ENCODE results near the gene SRRM3. TPM values are rescaled to one million over a fixed set of nuclear protein-coding genes. Genes with fewer than 3 reads are reported as not detected.

Gene SRRM3
- total and polyA plus RNA-seq, 9 of the 15 experiments (the other 6 are each of a cell fraction or from before 2014, with no cell fraction given): 0.04 to 0.91 (median 0.46) TPM; not detected in 2

- no peak for TF ChIP-seq MLLT1 (IDR thresholded peaks at IDR 0.05)
Measured at GRCh38 chr7:76267894-76268183, 66.1 kb downstream of the SRRM3 start (continued).

GRCh38 chr7:76268376-76268775, 66.7 kb downstream of the SRRM3 start:
- ATAC-seq (0 out of 3 replicates have a peak, but pooled peaks have one; percentile 10), FAIRE-seq (peak; percentile 37), DNase-seq (ENCODE audit: extremely low read depth in 1 of 4, low spot score in 3 of 4) (no peak)
- POLR2A ChIA-PET: interaction anchor here (0.6 to 1.0 kb wide), 3 partner anchors 14 to 102 kb away, joined by 3 read pairs; no protein-coding TSS in a partner anchor
- no peak overlapping the region for H2AFZ ChIP-seq (ENCODE audit: low read depth, low read length)
- WGBS (ENCODE audit: insufficient coverage, low coverage, missing lambda C conversion rate): 20% methylated on average over 5 of the region's 5 CpGs
- no peaks in the 10 kb centered on the region for H3K9me1 ChIP-seq (ENCODE audit: control insufficient read depth, insufficient read depth, low read length)
- H3K4me3 ChIP-seq: no peak overlapping the region
- peaks cover 24 to 43% of the 10 kb centered on the region in 2 experiments; a peak in 4 of 5 replicates for H3K27me3 ChIP-seq (ENCODE audit: control insufficient read depth in 2 of 2, insufficient read depth in 2 of 2, low read length in 2 of 2)
- CTCF ChIA-PET (ENCODE audit: low intra/inter-chr PET ratio): no interaction called here
- H3K4me2 ChIP-seq (ENCODE audit: insufficient read depth, low read length): no peak overlapping the region
- in situ Hi-C loops (cut with MboI) (no loop called here), intact Hi-C loops (cut with micrococcal nuclease) (no loop called here)
- no TSS peak for BruUV-seq (replicated peaks)
- H4K20me1 ChIP-seq (replicated peaks; ENCODE audit: control insufficient read depth, insufficient read depth, low read length): peaks cover 5% of the 10 kb centered on the region; the same call in 1 of the 2 replicates
- H3K9ac ChIP-seq (ENCODE audit: insufficient read depth in 1 of 2, low read depth in 2 of 2, low read length in 2 of 2): peak overlapping the region in 1 of 2 experiments; percentile 42; a peak in 1 of 4 replicates
- no peak overlapping the region for H3K27ac ChIP-seq (ENCODE audit: extremely low read depth, low read depth, low read length)
- no peaks in the 10 kb centered on the region for H3K79me2 ChIP-seq (ENCODE audit: control insufficient read depth, insufficient read depth, low read length)
- H3K4me1 ChIP-seq (replicated peaks in 1 of 2; ENCODE audit: control insufficient read depth in 2 of 2, insufficient read depth in 2 of 2, low read length in 2 of 2): peaks cover 0 to 15% of the 10 kb centered on the region in 2 experiments; a peak in 4 of 5 replicates
- H3K36me3 ChIP-seq (ENCODE audit: control insufficient read depth, insufficient read depth, low read length): no peaks in the 10 kb centered on the region
- H3K9me3 ChIP-seq (replicated peaks; ENCODE audit: control insufficient read depth, insufficient read depth, low read depth, low read length): no peaks in the 10 kb centered on the region
- no peak for TF ChIP-seq ZNF57 (CRISPR knock-in tag; IDR thresholded peaks at IDR 0.05)
- no peak for TF ChIP-seq RFX1 (IDR thresholded peaks at IDR 0.05)
- no peak for TF ChIP-seq YBX1 (IDR thresholded peaks at IDR 0.05)
- TF ChIP-seq ZNF124 (CRISPR knock-in tag; IDR thresholded peaks at IDR 0.05): no peak
- TF ChIP-seq MCM2 (IDR thresholded peaks at IDR 0.05; ENCODE audit: low read depth): no peak
- TF ChIP-seq IRF2 (CRISPR knock-in tag; IDR thresholded peaks at IDR 0.05): no peak
- TF ChIP-seq NR2C2 (CRISPR knock-in tag; IDR thresholded peaks at IDR 0.05): no peak
- no peak for TF ChIP-seq NR2C2 (tag; IDR thresholded peaks at IDR 0.05)
- no peak for TF ChIP-seq RB1 (IDR thresholded peaks at IDR 0.05; ENCODE audit: low read depth)
- no peak for TF ChIP-seq HNRNPH1 (optimal IDR thresholded peaks at IDR 0.05; ENCODE audit: low read depth, low read length)
- no peak for TF ChIP-seq E2F3 (CRISPR knock-in tag; IDR thresholded peaks at IDR 0.05)
- no peak for TF ChIP-seq SRSF3 (IDR thresholded peaks at IDR 0.05; ENCODE audit: insufficient read depth, low read length)
- TF ChIP-seq HLTF (IDR thresholded peaks at IDR 0.05): no peak
- no peak for TF ChIP-seq TARDBP (IDR thresholded peaks at IDR 0.05)
- TF ChIP-seq, protein P1, sequence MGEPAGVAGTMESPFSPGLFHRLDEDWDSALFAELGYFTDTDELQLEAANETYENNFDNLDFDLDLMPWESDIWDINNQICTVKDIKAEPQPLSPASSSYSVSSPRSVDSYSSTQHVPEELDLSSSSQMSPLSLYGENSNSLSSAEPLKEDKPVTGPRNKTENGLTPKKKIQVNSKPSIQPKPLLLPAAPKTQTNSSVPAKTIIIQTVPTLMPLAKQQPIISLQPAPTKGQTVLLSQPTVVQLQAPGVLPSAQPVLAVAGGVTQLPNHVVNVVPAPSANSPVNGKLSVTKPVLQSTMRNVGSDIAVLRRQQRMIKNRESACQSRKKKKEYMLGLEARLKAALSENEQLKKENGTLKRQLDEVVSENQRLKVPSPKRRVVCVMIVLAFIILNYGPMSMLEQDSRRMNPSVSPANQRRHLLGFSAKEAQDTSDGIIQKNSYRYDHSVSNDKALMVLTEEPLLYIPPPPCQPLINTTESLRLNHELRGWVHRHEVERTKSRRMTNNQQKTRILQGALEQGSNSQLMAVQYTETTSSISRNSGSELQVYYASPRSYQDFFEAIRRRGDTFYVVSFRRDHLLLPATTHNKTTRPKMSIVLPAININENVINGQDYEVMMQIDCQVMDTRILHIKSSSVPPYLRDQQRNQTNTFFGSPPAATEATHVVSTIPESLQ (CRISPR knock-in tag; IDR thresholded peaks at IDR 0.05): no peak

Data from K562 (cell line).